BE2C (cell line): ENCODE data around the gene PDGFC.

ENCODE experiments used
- DNase-seq: peaks from one replicate; pipeline ENCODE4 v3.0.0-alpha.2; 2020
- H3K27me3 ChIP-seq: fragments of 250-450 bp; sonication (Bioruptor Pico); 2 replicates; pipeline ENCODE4 v1.5.1; 2020; ENCODE audit warnings: mild to moderate bottlenecking
- H3K36me3 ChIP-seq: fragments of 250-450 bp; sonication (Bioruptor Pico); 2 replicates; pipeline ENCODE4 v1.5.1; 2020; ENCODE audit warnings: mild to moderate bottlenecking
- H3K4me1 ChIP-seq: fragments of 250-450 bp; sonication (Bioruptor Pico); 2 replicates; pipeline ENCODE4 v1.5.1; 2020
- H3K4me3 ChIP-seq: 2 replicates; pipeline ENCODE4 v1.5.1; 2011; ENCODE audit warnings: low read depth, low read length
- H3K9me3 ChIP-seq: fragments of 250-450 bp; sonication (Bioruptor Pico); 2 replicates; pipeline ENCODE4 v1.5.1; 2020
- CTCF ChIP-seq: IDR thresholded peaks from 2 replicates; pipeline ENCODE4 v1.5.1; 2012; ENCODE audit warnings: mild to moderate bottlenecking, low read depth, low read length

PDGFC gene

GRCh38 chr4:156725257-156725656 lies 246.3 kb downstream of the PDGFC start:
- TF ChIP-seq CTCF = no peak
- no peak for DNase-seq
- no peaks in the 10 kb centered on the region for H3K36me3 ChIP-seq
- H3K9me3 ChIP-seq = no peaks in the 10 kb centered on the region; the same call in 1 of the 2 replicates
- no peaks in the 10 kb centered on the region for H3K4me1 ChIP-seq
- H3K27me3 ChIP-seq = no peaks in the 10 kb centered on the region
- no peak overlapping the region for H3K4me3 ChIP-seq

- Histone ChIP-seq H3K27me3 (no peaks in the 10 kb centered on the region), H3K4me3 (no peak overlapping the region), H3K4me1 (no peaks in the 10 kb centered on the region), H3K36me3 (no peaks in the 10 kb centered on the region), H3K9me3 (no peaks in the 10 kb centered on the region)
- DNase-seq = no peak
- no peak for TF ChIP-seq CTCF
Observed at GRCh38 chr4:156723951-156724668, 247.5 kb downstream of the PDGFC start.

GRCh38 chr4:156718226-156718625 lies 253.4 kb downstream of the PDGFC start:
- no peak for TF ChIP-seq CTCF
- Histone ChIP-seq H3K9me3 (no peaks in the 10 kb centered on the region), H3K4me3 (no peak overlapping the region), H3K27me3 (no peaks in the 10 kb centered on the region), H3K4me1 (no peaks in the 10 kb centered on the region), H3K36me3 (no peaks in the 10 kb centered on the region)
- DNase-seq = no peak

GRCh38 chr4:156711193-156711590 lies 260.4 kb downstream of the PDGFC start:
- H3K4me3 ChIP-seq = no peak overlapping the region
- no peak for TF ChIP-seq CTCF

More at GRCh38 chr4:156711193-156711590, 260.4 kb downstream of the PDGFC start:
- H3K36me3 ChIP-seq = no peaks in the 10 kb centered on the region
- no peaks in the 10 kb centered on the region for H3K27me3 ChIP-seq
- no peaks in the 10 kb centered on the region for H3K9me3 ChIP-seq
- no peaks in the 10 kb centered on the region for H3K4me1 ChIP-seq
- DNase-seq = no peak
